ENCODE results near the gene ABTB1. TPM values are rescaled to one million over a fixed set of nuclear protein-coding genes. Genes with fewer than 3 reads are reported as not detected.
"Not testable (repeated sequence)": the region's sequence is repeated elsewhere in the genome, so short reads cannot be mapped to it uniquely, and the experiment has no call there.

The ABTB1 gene
- total RNA-seq, 2 experiments from 2014 or later: 9.7 to 10.6 TPM

DNA sequence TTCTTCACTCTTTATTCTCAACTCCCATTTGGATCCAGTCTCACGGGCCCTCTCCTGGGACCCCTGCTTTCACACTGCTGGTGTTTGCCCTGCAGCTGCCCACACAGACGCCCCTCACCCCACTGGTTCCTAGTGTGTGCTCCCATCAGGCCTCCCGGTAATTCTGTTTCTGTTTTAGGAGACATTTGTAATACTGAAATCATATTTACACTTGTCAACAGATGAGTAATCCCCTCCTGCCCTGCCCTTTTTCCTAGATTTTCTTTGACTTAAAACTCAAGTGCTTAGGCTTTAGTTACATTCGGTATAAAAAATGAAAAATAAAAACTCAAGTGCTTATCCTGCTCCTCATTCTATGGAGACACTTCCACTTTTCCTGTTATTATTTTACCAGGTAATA is 18.4 kb upstream of the ABTB1 start:
- intact Hi-C loops (cut with micrococcal nuclease): loop anchor here (5.0 kb wide), 1 partner anchor 318 kb away; no protein-coding TSS in a partner anchor

DNA sequence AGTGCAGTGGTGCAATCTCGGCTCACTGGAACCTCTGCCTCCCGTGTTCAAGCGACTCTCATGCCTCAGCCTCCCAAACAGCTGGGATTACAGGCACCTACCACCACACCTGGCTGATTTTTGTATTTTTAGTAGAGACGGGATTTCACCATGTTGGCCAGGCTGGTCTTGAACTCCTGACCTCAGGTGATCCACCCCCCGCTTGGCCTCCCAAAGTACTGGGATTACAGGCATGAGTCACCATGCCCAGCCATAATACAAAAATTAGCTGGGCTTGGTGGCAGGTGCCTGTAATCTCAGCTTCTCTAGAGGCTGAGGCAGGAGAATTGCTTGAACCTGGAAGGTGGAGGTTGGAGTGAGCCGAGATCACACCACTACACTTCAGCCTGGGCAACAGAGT is 17.8 kb upstream of the ABTB1 start:
- ATAC-seq; H3K27me3 Mint-ChIP-seq; H3K27ac Mint-ChIP-seq; H3K36me3 Mint-ChIP-seq (ENCODE audit: low read depth); H3K4me3 Mint-ChIP-seq; CTCF ChIA-PET; POLR2A ChIA-PET; H3K9me3 Mint-ChIP-seq; DNase-seq; H3K4me1 Mint-ChIP-seq (ENCODE audit: low read depth): not testable (repeated sequence)
- intact Hi-C loops (cut with micrococcal nuclease): loop anchor here (5.0 kb wide), 1 partner anchor 317 kb away; no protein-coding TSS in a partner anchor

More for the DNA sequence above, 18.4 kb upstream of the ABTB1 start:
- Mint-ChIP-seq H3K9me3 (no peaks in the 10 kb centered on the region), H3K27me3 (no peaks in the 10 kb centered on the region), H3K4me3 (no peak overlapping the region), H3K27ac (no peak overlapping the region), H3K36me3 (ENCODE audit: low read depth) (no peaks in the 10 kb centered on the region), H3K4me1 (ENCODE audit: low read depth) (no peaks in the 10 kb centered on the region)
- DNase-seq (no peak), ATAC-seq (no peak)
- CTCF ChIA-PET: no interaction called here
- POLR2A ChIA-PET: no interaction called here
- TF ChIP-seq, protein P1, sequence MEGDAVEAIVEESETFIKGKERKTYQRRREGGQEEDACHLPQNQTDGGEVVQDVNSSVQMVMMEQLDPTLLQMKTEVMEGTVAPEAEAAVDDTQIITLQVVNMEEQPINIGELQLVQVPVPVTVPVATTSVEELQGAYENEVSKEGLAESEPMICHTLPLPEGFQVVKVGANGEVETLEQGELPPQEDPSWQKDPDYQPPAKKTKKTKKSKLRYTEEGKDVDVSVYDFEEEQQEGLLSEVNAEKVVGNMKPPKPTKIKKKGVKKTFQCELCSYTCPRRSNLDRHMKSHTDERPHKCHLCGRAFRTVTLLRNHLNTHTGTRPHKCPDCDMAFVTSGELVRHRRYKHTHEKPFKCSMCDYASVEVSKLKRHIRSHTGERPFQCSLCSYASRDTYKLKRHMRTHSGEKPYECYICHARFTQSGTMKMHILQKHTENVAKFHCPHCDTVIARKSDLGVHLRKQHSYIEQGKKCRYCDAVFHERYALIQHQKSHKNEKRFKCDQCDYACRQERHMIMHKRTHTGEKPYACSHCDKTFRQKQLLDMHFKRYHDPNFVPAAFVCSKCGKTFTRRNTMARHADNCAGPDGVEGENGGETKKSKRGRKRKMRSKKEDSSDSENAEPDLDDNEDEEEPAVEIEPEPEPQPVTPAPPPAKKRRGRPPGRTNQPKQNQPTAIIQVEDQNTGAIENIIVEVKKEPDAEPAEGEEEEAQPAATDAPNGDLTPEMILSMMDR (IDR thresholded peaks at IDR 0.05): no peak

DNA sequence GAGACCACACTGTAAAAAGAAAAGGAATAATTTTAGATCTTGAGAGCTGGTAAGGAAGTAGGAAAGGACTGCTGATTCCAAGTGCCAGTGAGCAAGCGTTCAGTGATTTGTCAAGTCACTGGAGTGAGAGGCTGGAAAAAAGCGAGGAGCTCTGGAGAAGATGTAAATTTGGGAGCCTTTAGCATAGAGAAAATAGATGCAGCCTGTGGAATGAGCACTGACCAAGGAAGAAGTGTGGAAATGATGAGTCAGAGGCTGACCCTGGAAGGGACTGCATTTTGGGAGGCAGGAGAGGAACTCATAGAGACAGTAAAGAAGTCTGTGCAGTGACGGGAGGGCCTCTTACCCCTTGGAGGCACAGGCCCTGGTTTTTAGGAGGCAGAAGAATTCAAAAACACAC is 17.1 kb upstream of the ABTB1 start:
- intact Hi-C loops (cut with micrococcal nuclease): no loop called here
- TF ChIP-seq, protein P1 (IDR thresholded peaks at IDR 0.05): no peak

DNA sequence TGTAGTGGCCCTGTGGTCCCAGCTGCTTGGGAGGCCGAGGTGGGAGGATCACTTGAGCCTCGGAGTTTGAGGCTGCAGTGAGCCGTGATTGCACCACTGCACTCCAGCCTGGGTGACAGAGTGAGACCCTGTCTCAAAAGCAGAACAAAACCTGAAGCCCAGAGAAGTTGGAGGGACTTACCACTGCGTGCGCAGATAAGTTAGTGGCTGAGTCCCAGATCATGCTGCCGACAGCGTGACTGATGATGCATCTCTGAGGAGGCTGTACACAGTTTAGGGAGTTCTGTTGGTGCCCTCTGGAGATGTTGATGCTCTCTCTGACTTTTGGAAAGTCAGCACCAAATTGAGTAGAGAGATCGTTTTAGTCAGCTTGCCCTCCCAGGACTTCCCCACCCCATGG is 15.8 kb upstream of the ABTB1 start:
- no peaks in the 10 kb centered on the region for H3K9me3 Mint-ChIP-seq
- H3K27ac Mint-ChIP-seq: no peak overlapping the region
- no peaks in the 10 kb centered on the region for H3K4me1 Mint-ChIP-seq (ENCODE audit: low read depth)
- no peaks in the 10 kb centered on the region for H3K36me3 Mint-ChIP-seq (ENCODE audit: low read depth)
- ATAC-seq (no peak), DNase-seq (no peak)
- TF ChIP-seq, protein P1 (IDR thresholded peaks at IDR 0.05): no peak
- H3K27me3 Mint-ChIP-seq: no peaks in the 10 kb centered on the region
- ChIA-PET CTCF (no interaction called here), POLR2A (interaction anchor here (1.5 kb wide), 1 partner anchor 15 kb away, joined by 3 read pairs; no protein-coding TSS in a partner anchor)
- H3K4me3 Mint-ChIP-seq: no peak overlapping the region
- intact Hi-C loops (cut with micrococcal nuclease): no loop called here

More for the DNA sequence above, 17.1 kb upstream of the ABTB1 start:
- Mint-ChIP-seq H3K4me3 (no peak overlapping the region), H3K36me3 (ENCODE audit: low read depth) (no peaks in the 10 kb centered on the region), H3K4me1 (ENCODE audit: low read depth) (no peaks in the 10 kb centered on the region), H3K27me3 (no peaks in the 10 kb centered on the region), H3K9me3 (no peaks in the 10 kb centered on the region), H3K27ac (no peak overlapping the region)
- ChIA-PET POLR2A (no interaction called here), CTCF (no interaction called here)
- DNase-seq (no peak), ATAC-seq (no peak)

DNA sequence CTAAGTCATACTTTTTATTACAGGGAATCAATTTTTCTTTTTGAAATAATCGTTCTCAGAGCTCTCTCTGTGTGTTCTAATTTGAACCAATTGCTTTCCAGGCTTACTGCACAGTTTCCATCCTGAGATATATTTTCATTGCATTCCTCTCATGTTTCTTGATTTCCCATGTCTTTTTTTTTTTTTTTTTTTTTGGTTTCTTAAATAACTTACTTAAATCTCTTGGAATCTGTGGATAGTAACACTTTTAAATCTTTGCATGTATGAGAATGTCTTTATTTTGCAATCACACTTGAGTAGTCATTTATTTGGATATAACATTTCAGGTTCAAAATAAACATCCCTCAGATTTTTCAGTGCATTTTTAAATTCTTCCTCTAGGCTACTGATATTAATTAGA is 14.5 kb upstream of the ABTB1 start:
- Mint-ChIP-seq H3K4me3 (no peak overlapping the region), H3K27ac (no peak overlapping the region), H3K9me3 (no peaks in the 10 kb centered on the region), H3K4me1 (ENCODE audit: low read depth) (no peaks in the 10 kb centered on the region), H3K27me3 (no peaks in the 10 kb centered on the region), H3K36me3 (ENCODE audit: low read depth) (no peaks in the 10 kb centered on the region)
- TF ChIP-seq, protein P1 (IDR thresholded peaks at IDR 0.05): no peak
- ATAC-seq (no peak), DNase-seq (no peak)
- POLR2A ChIA-PET: no interaction called here
- CTCF ChIA-PET: interaction anchor here (0.6 to 1.4 kb wide), 2 partner anchors 60 to 174 kb away, joined by 4 to 5 read pairs; partner anchors contain the start of gene MCM2
- intact Hi-C loops (cut with micrococcal nuclease): no loop called here
